Large intestine (tissue), 12 donors: ENCODE data around the gene KLF16. TPM values are rescaled to one million over a fixed set of nuclear protein-coding genes. Genes with fewer than 3 reads are reported as not detected.

ENCODE experiments used
- DNase-seq, 2 donors: peaks; one replicate each; pipeline versions ENCODE4 v3.0.0 to v3.0.0-alpha.2; 2013
- H3K27ac ChIP-seq: one replicate; pipeline ENCODE4 v1.5.1; 2013; ENCODE audit warnings: low read length
- H3K27me3 ChIP-seq: 2 replicates; pipeline ENCODE4 v1.6.1; 2013; ENCODE audit warnings: low read length; ENCODE audit not compliant: control insufficient read depth, insufficient read depth
- H3K36me3 ChIP-seq: 2 replicates; pipeline ENCODE4 v1.6.1; 2013; ENCODE audit warnings: low read length; ENCODE audit not compliant: control insufficient read depth, insufficient read depth
- H3K4me1 ChIP-seq: one replicate; pipeline ENCODE4 v1.6.1; 2013; ENCODE audit warnings: low read length; ENCODE audit not compliant: control insufficient read depth, insufficient read depth
- H3K4me3 ChIP-seq: one replicate; pipeline ENCODE4 v1.5.1; 2013; ENCODE audit warnings: low read length
- H3K9me3 ChIP-seq: one replicate; pipeline ENCODE4 v1.6.1; 2013; ENCODE audit warnings: mild to moderate bottlenecking, low read depth, low read length, moderate library complexity; ENCODE audit not compliant: control insufficient read depth
- WGBS: methylation state at CpG from one replicate; pipeline ENCODE4 v1.1.5; 2013; ENCODE audit warnings: low lambda C conversion rate; ENCODE audit not compliant: insufficient coverage; 5-methylcytosine and 5-hydroxymethylcytosine counted together
- long read RNA-seq, 11 donors: transcript quantifications; one replicate each; lab custom pipeline, GENCODE V29; 2026
- polyA plus RNA-seq: library from polyadenylated mRNA; unstranded; fragments of 120-200 nt; gene quantifications from one replicate; pipeline ENCODE4 v1.2.1, GENCODE V29; 2013

The KLF16 gene
- polyA plus RNA-seq: 19.5 TPM
- long read RNA-seq, donor 1, transcript KLF16-201 (2 exons, 2,890 nt): major isoform, 9 of 9 reads
- long read RNA-seq, donor 1, partial matches to known transcripts: 0 of 9 reads
- long read RNA-seq, donor 1, other reads (novel, unspliced or antisense): 0 of 9 reads
- long read RNA-seq, donor 2, transcript KLF16-201 (2 exons, 2,890 nt): major isoform, 10 of 10 reads
- long read RNA-seq, donor 2, partial matches to known transcripts: 0 of 10 reads
- long read RNA-seq, donor 2, other reads (novel, unspliced or antisense): 0 of 10 reads
- long read RNA-seq, donor 3: 0 reads
- long read RNA-seq, donor 4: 0 reads
- long read RNA-seq, donor 5, partial matches to known transcripts: 0 of 12 reads
- long read RNA-seq, donor 5, other reads (novel, unspliced or antisense): 8 of 12 reads
- long read RNA-seq, donor 6, transcript KLF16-201 (2 exons, 2,890 nt): major isoform, 6 of 6 reads
- long read RNA-seq, donor 6, partial matches to known transcripts: 0 of 6 reads
- long read RNA-seq, donor 6, other reads (novel, unspliced or antisense): 0 of 6 reads
- long read RNA-seq, donor 7, partial matches to known transcripts: 5 of 7 reads
- long read RNA-seq, donor 7, other reads (novel, unspliced or antisense): 0 of 7 reads
- long read RNA-seq, donor 8, transcript KLF16-201 (2 exons, 2,890 nt): major isoform, 5 of 5 reads
- long read RNA-seq, donor 8, partial matches to known transcripts: 0 of 5 reads
- long read RNA-seq, donor 8, other reads (novel, unspliced or antisense): 0 of 5 reads
- long read RNA-seq, donor 9, partial matches to known transcripts: 6 of 9 reads
- long read RNA-seq, donor 9, other reads (novel, unspliced or antisense): 0 of 9 reads
- long read RNA-seq, donor 10, transcript KLF16-201 (2 exons, 2,890 nt): major isoform, 5 of 5 reads
- long read RNA-seq, donor 10, partial matches to known transcripts: 0 of 5 reads
- long read RNA-seq, donor 10, other reads (novel, unspliced or antisense): 0 of 5 reads
- long read RNA-seq, donor 11, transcript KLF16-201 (2 exons, 2,890 nt): major isoform, 10 of 22 reads
- long read RNA-seq, donor 11, partial matches to known transcripts: 12 of 22 reads
- long read RNA-seq, donor 11, other reads (novel, unspliced or antisense): 0 of 22 reads

DNA sequence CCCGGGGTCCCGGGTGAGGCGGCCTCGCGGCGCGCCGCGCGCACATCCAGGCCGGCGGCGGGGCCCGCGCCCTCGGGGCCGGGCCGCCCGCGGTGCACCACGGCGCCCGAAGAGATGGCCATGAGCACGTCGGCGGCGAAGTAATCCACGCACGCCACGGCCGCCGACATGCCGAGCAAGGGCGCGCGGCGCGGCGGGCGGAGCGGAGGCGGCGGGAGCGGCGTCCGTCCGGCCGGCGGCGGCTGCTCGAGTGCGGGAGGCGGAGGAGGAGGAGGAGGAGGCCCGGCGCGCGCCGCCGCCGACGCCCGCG is at the start of gene KLF16:
TSS of gene KLF16 (minus strand) at position 252 of the 310 bp plus-strand sequence. CDS start at position 170, 82 bp downstream.
- Histone ChIP-seq H3K4me3 (peak within 1 kb of the TSS; percentile 98), H3K27me3 (no peaks in the 10 kb centered on the region), H3K4me1 (peaks cover 47% of the 10 kb centered on the region), H3K27ac (peak within 1 kb of the TSS; percentile 93), H3K36me3 (no peaks in the 10 kb centered on the region), H3K9me3 (no peaks in the 10 kb centered on the region)
- no peak for DNase-seq
- no CpG with 5 or more reads among the region's 63 CpGs for WGBS

DNA sequence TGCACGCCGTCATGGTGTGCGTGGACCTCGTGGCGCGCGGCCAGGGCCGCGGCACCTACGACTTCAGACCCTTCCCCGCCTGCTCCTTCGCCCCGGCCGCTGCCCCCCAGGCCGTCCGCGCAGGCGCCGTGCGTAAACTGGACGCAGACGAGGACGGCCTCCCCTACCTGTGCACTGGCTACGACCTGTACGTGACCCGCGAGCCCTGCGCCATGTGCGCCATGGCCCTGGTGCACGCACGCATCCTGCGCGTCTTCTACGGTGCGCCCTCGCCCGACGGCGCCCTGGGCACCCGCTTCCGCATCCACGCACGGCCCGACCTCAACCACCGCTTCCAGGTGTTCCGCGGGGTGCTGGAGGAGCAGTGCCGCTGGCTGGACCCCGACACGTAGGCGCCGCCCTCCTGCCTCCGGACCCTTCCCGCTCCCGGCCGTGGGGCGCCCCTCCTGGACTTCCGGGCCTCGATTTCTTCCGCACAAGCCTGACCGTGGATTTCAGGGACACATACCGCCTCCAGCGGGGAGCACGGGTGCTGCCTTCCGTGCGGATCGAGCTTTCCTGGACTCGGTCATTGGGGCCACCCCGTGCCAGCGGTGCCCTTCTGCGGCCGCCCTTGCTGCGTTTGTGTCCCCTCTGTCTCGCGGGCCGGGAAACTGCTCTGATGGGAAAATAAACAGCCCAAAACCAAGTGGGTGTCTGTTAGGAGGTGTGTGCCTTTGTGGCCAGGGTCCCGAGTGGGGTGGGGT is 49.6 kb upstream of the KLF16 start:
- peaks cover 14% of the 10 kb centered on the region for H3K9me3 ChIP-seq
- no peak overlapping the region for H3K4me3 ChIP-seq
- no peaks in the 10 kb centered on the region for H3K27me3 ChIP-seq
- H3K4me1 ChIP-seq: no peaks in the 10 kb centered on the region
- peaks cover 21% of the 10 kb centered on the region for H3K36me3 ChIP-seq
- DNase-seq: no peak
- no CpG with 5 or more reads among the region's 77 CpGs for WGBS
- no peak overlapping the region for H3K27ac ChIP-seq

DNA sequence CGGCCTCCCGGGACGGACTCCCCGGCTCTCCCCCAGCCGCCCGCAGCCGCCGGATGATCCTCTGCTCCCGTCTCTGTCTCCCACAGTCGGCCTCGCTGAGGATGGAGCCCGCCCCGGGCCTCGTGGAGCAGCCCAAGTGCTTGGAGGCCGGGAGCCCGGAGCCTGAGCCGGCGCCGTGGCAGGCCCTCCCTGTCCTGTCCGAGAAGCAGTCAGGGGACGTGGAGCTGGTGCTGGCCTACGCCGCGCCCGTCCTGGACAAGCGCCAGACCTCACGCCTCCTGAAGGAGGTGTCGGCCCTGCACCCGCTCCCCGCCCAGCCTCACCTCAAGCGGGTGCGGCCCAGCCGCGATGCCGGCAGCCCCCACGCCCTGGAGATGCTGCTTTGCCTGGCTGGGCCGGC is 48.6 kb upstream of the KLF16 start:
- H3K27me3 ChIP-seq: no peaks in the 10 kb centered on the region
- no CpG with 5 or more reads among the region's 37 CpGs for WGBS
- H3K36me3 ChIP-seq: peaks cover 18% of the 10 kb centered on the region
- peaks cover 6% of the 10 kb centered on the region for H3K4me1 ChIP-seq
- peaks cover 16% of the 10 kb centered on the region for H3K9me3 ChIP-seq
- H3K27ac ChIP-seq: no peak overlapping the region
- no peak for DNase-seq
- H3K4me3 ChIP-seq: no peak overlapping the region

DNA sequence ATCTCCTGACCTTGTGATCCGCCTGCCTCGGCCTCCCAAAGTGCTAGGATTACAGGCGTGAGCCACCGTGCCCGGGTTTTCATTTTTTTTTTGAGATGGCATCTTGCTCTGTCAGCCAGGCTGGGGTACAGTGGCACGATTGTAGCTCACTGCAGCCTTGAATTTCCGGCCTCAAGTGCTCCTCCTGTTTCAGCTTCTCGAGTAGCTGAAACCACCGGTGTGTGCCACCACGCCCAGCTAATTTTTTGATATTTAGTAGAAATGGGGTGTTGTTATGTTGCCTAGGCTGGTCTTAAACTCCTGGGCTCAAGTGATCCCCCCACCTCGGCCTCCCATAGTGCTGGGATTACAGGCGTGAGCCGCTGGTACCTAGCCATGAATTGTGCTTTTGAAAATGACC is 47.7 kb upstream of the KLF16 start:
- Histone ChIP-seq H3K36me3 (peaks cover 14% of the 10 kb centered on the region), H3K4me1 (peaks cover 6% of the 10 kb centered on the region), H3K27me3 (no peaks in the 10 kb centered on the region), H3K9me3 (peaks cover 16% of the 10 kb centered on the region), H3K27ac (no peak overlapping the region), H3K4me3 (no peak overlapping the region)
- 100% methylated on average over 1 of the region's 13 CpGs for WGBS
- DNase-seq: no peak

DNA sequence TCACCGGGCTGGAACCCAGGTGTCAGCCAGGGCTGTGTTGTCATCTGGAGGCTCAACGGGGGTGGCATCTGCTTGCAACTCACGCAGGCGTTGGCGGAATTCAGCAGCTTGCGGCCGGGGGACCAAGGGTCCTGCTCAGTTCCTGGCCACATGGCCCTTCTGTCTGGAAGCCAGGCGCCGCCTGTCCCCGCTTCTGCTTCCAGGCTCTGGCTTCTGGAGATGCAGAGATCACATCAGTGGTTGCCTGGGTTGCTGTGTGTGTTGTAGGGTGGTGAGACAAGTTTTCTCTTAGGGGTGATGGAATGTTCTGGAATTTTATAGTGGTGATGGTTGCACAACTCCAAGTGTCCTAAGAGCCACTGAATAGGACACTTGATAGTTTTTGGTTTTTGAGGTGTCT is 46.8 kb upstream of the KLF16 start:
- Histone ChIP-seq H3K27ac (no peak overlapping the region), H3K4me1 (peaks cover 6% of the 10 kb centered on the region), H3K36me3 (peaks cover 13% of the 10 kb centered on the region), H3K4me3 (no peak overlapping the region), H3K9me3 (peaks cover 16% of the 10 kb centered on the region), H3K27me3 (no peaks in the 10 kb centered on the region)
- DNase-seq: no peak
- no CpG with 5 or more reads among the region's 10 CpGs for WGBS

DNA sequence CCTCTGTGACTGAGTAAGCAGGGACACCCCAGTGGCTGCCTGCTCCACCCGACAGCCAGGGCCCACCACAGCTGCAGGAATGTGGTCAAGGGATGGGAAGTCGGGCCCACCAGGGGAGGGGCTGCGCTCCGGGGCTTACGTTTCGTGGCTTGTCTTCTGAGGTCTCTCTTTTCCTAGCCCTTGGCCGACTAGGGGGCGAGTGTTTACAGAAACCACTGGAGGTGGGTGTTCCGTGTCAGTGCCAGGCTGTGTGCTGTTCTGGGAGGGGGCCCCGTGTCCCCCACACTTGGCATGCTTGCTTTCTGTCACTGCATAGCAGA is 46.3 kb upstream of the KLF16 start:
- no peak for DNase-seq
- H3K9me3 ChIP-seq: peaks cover 16% of the 10 kb centered on the region
- H3K27ac ChIP-seq: no peak overlapping the region
- peaks cover 11% of the 10 kb centered on the region for H3K36me3 ChIP-seq
- H3K4me1 ChIP-seq: peaks cover 9% of the 10 kb centered on the region
- WGBS: no CpG with 5 or more reads among the region's 10 CpGs
- no peak overlapping the region for H3K4me3 ChIP-seq
- no peaks in the 10 kb centered on the region for H3K27me3 ChIP-seq

DNA sequence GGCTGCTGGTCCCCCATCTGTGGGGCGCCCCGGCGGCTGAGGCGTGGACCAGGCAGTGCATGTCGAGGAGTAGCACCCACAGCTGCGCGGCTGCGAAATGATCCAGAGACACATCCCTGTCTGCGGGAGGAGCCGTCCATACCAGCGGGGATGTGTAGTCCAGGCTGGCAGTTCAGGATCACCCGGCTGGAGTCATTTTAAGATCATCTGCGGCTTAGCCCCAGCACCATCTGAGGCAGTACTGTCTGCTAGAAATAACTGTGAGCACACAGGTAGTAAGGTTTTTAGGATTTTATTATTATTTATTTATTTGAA is 44.9 kb upstream of the KLF16 start:
- WGBS: no CpG with 5 or more reads among the region's 13 CpGs
- Histone ChIP-seq H3K9me3 (peaks cover 16% of the 10 kb centered on the region), H3K27ac (no peak overlapping the region), H3K36me3 (peaks cover 5% of the 10 kb centered on the region), H3K27me3 (no peaks in the 10 kb centered on the region), H3K4me1 (peaks cover 10% of the 10 kb centered on the region), H3K4me3 (no peak overlapping the region)
- DNase-seq: no peak

DNA sequence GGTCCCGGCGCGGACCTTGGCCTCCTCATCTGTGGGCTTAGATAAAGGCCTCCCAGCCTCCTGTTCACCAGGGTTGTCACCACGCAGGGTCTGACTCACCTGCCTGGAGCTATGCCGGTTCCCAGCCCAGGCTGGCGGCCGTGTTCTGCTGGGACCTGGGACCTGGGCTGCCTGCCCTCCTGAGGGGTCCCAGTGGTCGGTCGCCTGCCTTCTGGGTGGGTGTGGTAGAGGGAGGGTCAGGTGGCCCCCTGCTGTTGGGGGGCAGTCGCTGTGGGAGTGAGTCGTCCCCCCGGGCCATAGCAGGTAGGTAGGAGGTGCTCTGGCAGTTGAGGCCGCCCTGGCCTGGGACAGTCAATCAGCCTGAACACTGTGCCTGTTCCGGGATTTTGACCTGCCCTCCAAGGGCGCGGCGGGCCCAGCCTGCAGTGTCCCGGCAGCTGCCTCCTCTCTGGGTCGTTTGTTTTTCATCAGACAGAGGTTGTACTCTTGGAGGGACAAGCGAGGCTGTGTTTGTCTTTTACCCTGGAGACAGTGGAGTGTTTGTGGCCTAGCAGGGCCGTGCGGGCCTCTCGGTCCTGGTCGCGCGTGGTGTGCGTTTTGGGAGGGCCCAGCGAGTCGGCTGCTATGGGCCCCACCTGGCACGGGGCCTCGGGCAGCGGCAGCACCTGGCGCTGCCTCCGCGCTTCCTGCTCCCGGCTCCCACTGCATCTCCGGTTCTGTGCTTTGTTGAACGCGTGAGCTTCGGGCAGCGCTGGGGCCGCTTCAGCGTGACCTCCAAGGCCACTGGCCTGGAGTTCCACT is 44.4 kb upstream of the KLF16 start:
- Histone ChIP-seq H3K36me3 (peaks cover 2% of the 10 kb centered on the region), H3K27ac (no peak overlapping the region), H3K4me3 (no peak overlapping the region), H3K4me1 (peaks cover 10% of the 10 kb centered on the region), H3K27me3 (no peaks in the 10 kb centered on the region), H3K9me3 (peaks cover 11% of the 10 kb centered on the region)
- peak; percentile 35 to 65 for DNase-seq
- WGBS: no CpG with 5 or more reads among the region's 43 CpGs

DNA sequence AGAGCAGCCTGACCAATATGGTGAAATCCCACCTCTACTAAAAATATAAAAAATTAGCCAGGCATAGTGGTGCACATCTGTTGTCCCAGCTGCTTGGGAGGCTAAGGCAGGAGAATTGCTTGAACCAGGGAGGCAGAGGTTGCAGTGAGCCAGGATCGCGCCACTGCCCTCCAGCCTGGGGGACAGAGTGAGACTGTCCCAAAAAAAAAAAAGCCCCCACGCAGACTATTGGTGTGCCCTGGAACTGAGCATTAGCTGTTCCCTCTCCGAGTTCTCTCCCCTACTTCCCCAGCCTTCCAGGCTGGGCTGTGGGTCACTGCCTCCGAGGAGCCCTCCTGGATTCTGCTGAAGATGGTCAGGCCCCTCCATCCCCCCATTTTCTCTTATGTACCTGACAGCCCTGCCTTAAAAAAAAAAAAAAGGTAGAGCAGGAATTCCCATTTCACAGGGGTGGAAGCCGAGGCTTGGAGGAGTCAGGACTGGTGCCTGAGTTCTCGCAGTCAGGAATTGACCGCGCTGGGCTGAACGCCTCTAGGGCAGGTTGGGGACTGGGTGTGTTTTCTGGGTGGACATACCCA is 43.7 kb upstream of the KLF16 start:
- no peak overlapping the region for H3K4me3 ChIP-seq
- peaks cover 10% of the 10 kb centered on the region for H3K4me1 ChIP-seq
- DNase-seq: no peak
- H3K9me3 ChIP-seq: peaks cover 10% of the 10 kb centered on the region
- peaks cover 2% of the 10 kb centered on the region for H3K36me3 ChIP-seq
- WGBS: no CpG with 5 or more reads among the region's 10 CpGs
- H3K27ac ChIP-seq: no peak overlapping the region
- H3K27me3 ChIP-seq: no peaks in the 10 kb centered on the region
